ENCODE measurements around the gene ZNF286A. TPM values are rescaled to one million over a fixed set of nuclear protein-coding genes. Genes with fewer than 3 reads are reported as not detected.

Gene ZNF286A
- total and polyA plus RNA-seq, 11 donors, result 8.2 to 14.0 (median 11.4) TPM

DNA sequence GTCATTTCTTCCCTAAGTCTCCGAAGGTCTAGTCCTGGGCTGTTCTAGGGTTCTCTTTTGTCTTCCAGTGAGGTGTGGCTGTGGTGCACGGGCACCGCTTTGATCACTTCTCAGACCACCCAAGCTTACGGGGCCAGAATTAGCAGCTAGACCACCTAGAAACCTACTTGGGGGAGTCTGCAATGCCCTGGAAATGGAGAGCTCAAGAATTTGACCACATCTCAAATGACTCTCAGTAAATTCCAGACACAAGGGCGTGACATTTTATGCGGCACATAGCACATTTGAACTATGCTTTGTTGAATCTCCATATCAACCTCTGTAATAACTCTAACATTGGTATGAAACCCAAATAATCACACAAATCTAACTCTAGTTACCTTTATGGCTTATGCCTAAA, 40.3 kb upstream of the ZNF286A start:
- H3K4me1 ChIP-seq, result peaks cover 0 to 34% (median 16%) of the 10 kb centered on the region in 12 donors
- no peaks in the 10 kb centered on the region for H3K9me3 ChIP-seq
- no peak for DNase-seq
- TF ChIP-seq CTCF (IDR thresholded peaks at IDR 0.05) (no peak), POLR2A (IDR thresholded peaks at IDR 0.05) (no peak)
- intact Hi-C loops (cut with DNase I), result no loop called here
- no peaks in the 10 kb centered on the region for H3K36me3 ChIP-seq
- ATAC-seq, result no peak
- H3K27ac ChIP-seq, result peak overlapping the region; percentile 18 to 88 (median 74)
- no peak overlapping the region for H3K4me3 ChIP-seq
- WGBS, 4 donors, result 87 to 90% (median 89%) methylated on average over 6 of the region's 6 CpGs
- no peaks in the 10 kb centered on the region for H3K27me3 ChIP-seq

GRCh38 chr17:15659663-15660062, 39.9 kb upstream of the ZNF286A start:
- no peaks in the 10 kb centered on the region for H3K27me3 ChIP-seq
- TF ChIP-seq CTCF (IDR thresholded peaks at IDR 0.05) (no peak), POLR2A (IDR thresholded peaks at IDR 0.05) (no peak)
- ATAC-seq (peak; percentile 19 to 57 (median 43)), DNase-seq (peak in 4 of 5 donors; percentile 53 to 68 (median 57))
- no peaks in the 10 kb centered on the region for H3K9me3 ChIP-seq
- no peaks in the 10 kb centered on the region for H3K36me3 ChIP-seq
- 43 to 55% (median 52%) methylated on average over 4 of the region's 4 CpGs for WGBS, 4 donors
- H3K4me1 ChIP-seq, result peaks cover 0 to 34% (median 16%) of the 10 kb centered on the region in 12 donors
- H3K27ac ChIP-seq, result peak overlapping the region; percentile 18 to 88 (median 74)
- intact Hi-C loops (cut with DNase I), result no loop called here
- peak overlapping the region in 1 of 12 donors; percentile 4 for H3K4me3 ChIP-seq

GRCh38 chr17:15660077-15660476, 39.5 kb upstream of the ZNF286A start:
- intact Hi-C loops (cut with DNase I), result no loop called here
- peak in 3 of 5 donors; percentile 42 to 46 (median 45) for DNase-seq
- peaks cover 0 to 31% (median 16%) of the 10 kb centered on the region in 12 donors for H3K4me1 ChIP-seq
- H3K36me3 ChIP-seq, result no peaks in the 10 kb centered on the region
- no peaks in the 10 kb centered on the region for H3K9me3 ChIP-seq
- H3K4me3 ChIP-seq, result peak overlapping the region in 1 of 12 donors; percentile 4
- WGBS, 4 donors, result 53 to 71% (median 60%) methylated on average over 3 of the region's 3 CpGs
- H3K27ac ChIP-seq, result peak overlapping the region; percentile 18 to 88 (median 74)
- no peaks in the 10 kb centered on the region for H3K27me3 ChIP-seq
- TF ChIP-seq POLR2A (IDR thresholded peaks at IDR 0.05), result no peak
- TF ChIP-seq CTCF (IDR thresholded peaks at IDR 0.05), result no peak
- peak; percentile 52 to 80 (median 71) for ATAC-seq

- H3K27ac ChIP-seq, result peak overlapping the region in 2 of 12 donors; percentile 13 to 22
- no peaks in the 10 kb centered on the region for H3K9me3 ChIP-seq
- no peaks in the 10 kb centered on the region for H3K36me3 ChIP-seq
- no peak overlapping the region for H3K4me3 ChIP-seq
- DNase-seq (no peak), ATAC-seq (peak in 2 of 4 donors; percentile 18 to 23)
- H3K27me3 ChIP-seq, result no peaks in the 10 kb centered on the region
- 81 to 87% (median 85%) methylated on average over 3 of the region's 3 CpGs for WGBS, 4 donors
- H3K4me1 ChIP-seq, result peaks cover 0 to 27% (median 16%) of the 10 kb centered on the region in 12 donors
- intact Hi-C loops (cut with DNase I), result no loop called here
- TF ChIP-seq POLR2A (IDR thresholded peaks at IDR 0.05), result no peak
- no peak for TF ChIP-seq CTCF (IDR thresholded peaks at IDR 0.05)
Measured at GRCh38 chr17:15662681-15663080, 36.9 kb upstream of the ZNF286A start.

Data from heart left ventricle (tissue), 16 donors.